ENCODE measurements around the gene MAEA. TPM values are rescaled to one million over a fixed set of nuclear protein-coding genes. Genes with fewer than 3 reads are reported as not detected.

The MAEA gene
- polyA plus RNA-seq, 3 donors: 34.3 to 83.5 (median 37.7) TPM

GRCh38 chr4:1315306-1315705, 25.6 kb downstream of the MAEA start:
- 92% methylated on average over 25 of the region's 28 CpGs for WGBS (ENCODE audit: insufficient coverage)
- no peak overlapping the region for H3K9ac ChIP-seq (ENCODE audit: insufficient read depth, low read length, poor library complexity, severe bottlenecking)
- no peak overlapping the region for H3K27ac ChIP-seq (ENCODE audit: low read depth in 1 of 2, low read length in 2 of 2)
- Mint-ChIP-seq H3K9me3 (peaks cover 0 to 10% (median 0%) of the 10 kb centered on the region in 7 donors), H3K27ac (peak overlapping the region in 2 of 7 donors; percentile 36 to 56), H3K36me3 (peaks cover 72 to 87% of the 10 kb centered on the region in 2 donors), H3K4me3 (no peak overlapping the region), H3K4me1 (peaks cover 2% of the 10 kb centered on the region), H3K27me3 (ENCODE audit: low read depth in 3 of 3) (no peaks in the 10 kb centered on the region)
- H4K20me1 ChIP-seq (ENCODE audit: insufficient read depth, low read length): peaks cover 79% of the 10 kb centered on the region
- intact Hi-C loops (cut with micrococcal nuclease): no loop called here
- no peaks in the 10 kb centered on the region for H3K4me1 ChIP-seq (ENCODE audit: control insufficient read depth in 1 of 2, insufficient read depth in 2 of 2, low read length in 2 of 2)
- no peak for DNase-seq
- H3K9me3 ChIP-seq (replicated peaks in 1 of 2; ENCODE audit: control insufficient read depth in 1 of 2, insufficient read depth in 1 of 2, low read length in 2 of 2): no peaks in the 10 kb centered on the region
- no peak for TF ChIP-seq CTCF (IDR thresholded peaks at IDR 0.05)
- peaks cover 61 to 86% of the 10 kb centered on the region in 2 donors for H3K36me3 ChIP-seq (replicated peaks in 1 of 2; ENCODE audit: control insufficient read depth in 1 of 2, insufficient read depth in 2 of 2, low read length in 2 of 2)
- H2AFZ ChIP-seq (ENCODE audit: insufficient read depth, low read depth, low read length, poor library complexity, severe bottlenecking): no peak overlapping the region
- H3K27me3 ChIP-seq (ENCODE audit: control insufficient read depth in 2 of 2, insufficient read depth in 2 of 2, low read length in 2 of 2): no peaks in the 10 kb centered on the region
- no peak overlapping the region for H3K4me2 ChIP-seq (replicated peaks; ENCODE audit: extremely low read depth, low read length, poor library complexity, severe bottlenecking)
- no peak overlapping the region for H3K4me3 ChIP-seq (replicated peaks in 1 of 3; ENCODE audit: low read depth in 2 of 3, low read length in 3 of 3)
- H3K79me2 ChIP-seq (ENCODE audit: insufficient read depth, low read length): peaks cover 30% of the 10 kb centered on the region

- Mint-ChIP-seq H3K9me3 (peaks cover 0 to 10% (median 0%) of the 10 kb centered on the region in 7 donors), H3K36me3 (peaks cover 72 to 90% of the 10 kb centered on the region in 2 donors), H3K4me1 (no peaks in the 10 kb centered on the region), H3K4me3 (no peak overlapping the region), H3K27ac (peak overlapping the region in 2 of 7 donors; percentile 57 to 66), H3K27me3 (ENCODE audit: low read depth in 3 of 3) (no peaks in the 10 kb centered on the region)
- DNase-seq: no peak
- Histone ChIP-seq H3K36me3 (replicated peaks in 1 of 2; ENCODE audit: control insufficient read depth in 1 of 2, insufficient read depth in 2 of 2, low read length in 2 of 2) (peaks cover 61 to 86% of the 10 kb centered on the region in 2 donors), H3K4me1 (ENCODE audit: control insufficient read depth in 1 of 2, insufficient read depth in 2 of 2, low read length in 2 of 2) (no peaks in the 10 kb centered on the region), H3K27ac (ENCODE audit: low read depth in 1 of 2, low read length in 2 of 2) (peak overlapping the region in 1 of 2 donors; percentile 7), H2AFZ (ENCODE audit: insufficient read depth, low read depth, low read length, poor library complexity, severe bottlenecking) (no peak overlapping the region), H3K4me3 (replicated peaks in 1 of 3; ENCODE audit: low read depth in 2 of 3, low read length in 3 of 3) (no peak overlapping the region), H3K4me2 (replicated peaks; ENCODE audit: extremely low read depth, low read length, poor library complexity, severe bottlenecking) (no peak overlapping the region), H3K27me3 (ENCODE audit: control insufficient read depth in 2 of 2, insufficient read depth in 2 of 2, low read length in 2 of 2) (no peaks in the 10 kb centered on the region), H3K79me2 (ENCODE audit: insufficient read depth, low read length) (peaks cover 23% of the 10 kb centered on the region), H3K9me3 (replicated peaks in 1 of 2; ENCODE audit: control insufficient read depth in 1 of 2, insufficient read depth in 1 of 2, low read length in 2 of 2) (no peaks in the 10 kb centered on the region), H4K20me1 (ENCODE audit: insufficient read depth, low read length) (peaks cover 72% of the 10 kb centered on the region), H3K9ac (ENCODE audit: insufficient read depth, low read length, poor library complexity, severe bottlenecking) (no peak overlapping the region)
- TF ChIP-seq CTCF (IDR thresholded peaks at IDR 0.05): no peak
- intact Hi-C loops (cut with micrococcal nuclease): no loop called here
- WGBS (ENCODE audit: insufficient coverage): 96% methylated on average over 22 of the region's 27 CpGs
Observed at GRCh38 chr4:1315836-1316536, 26.3 kb downstream of the MAEA start.
